HG02588 (cell line): ENCODE results near the gene PIM1.
A peak's percentile ranks its signal among the peaks of the same experiment; 100 is the strongest.
"Not testable (repeated sequence)": the region's sequence is repeated elsewhere in the genome, so short reads cannot be mapped to it uniquely, and the experiment has no call there.

Source experiments
- ATAC-seq: cut with Tn5 transposase; IDR thresholded peaks from one replicate; pipeline ENCODE4 v1.9.1; 2021; ENCODE audit warnings: mild to moderate bottlenecking, moderate library complexity; ENCODE audit not compliant: unreplicated experiment

PIM1 gene

GRCh38 chr6:37169496-37170272 is at the start of gene PIM1:
Gene PIM1 (plus strand): TSS chr6:37170152. CDS start chr6:37170576, 424 bp downstream.
- peak; percentile 72 for ATAC-seq

GRCh38 chr6:37121556-37121955 is 48.4 kb upstream of the PIM1 start:
- no peak for ATAC-seq

GRCh38 chr6:37122861-37123260 is 47.1 kb upstream of the PIM1 start:
- ATAC-seq = no peak

GRCh38 chr6:37123957-37124729 is 45.8 kb upstream of the PIM1 start:
- ATAC-seq = no peak

GRCh38 chr6:37125774-37126492 is 44.0 kb upstream of the PIM1 start:
- ATAC-seq = no peak

GRCh38 chr6:37126493-37126958 is 43.4 kb upstream of the PIM1 start:
- ATAC-seq = no peak

- no peak for ATAC-seq
Measured at GRCh38 chr6:37126961-37127616, 42.9 kb upstream of the PIM1 start.

- ATAC-seq = no peak
Measured at GRCh38 chr6:37127961-37128862, 41.7 kb upstream of the PIM1 start.

- ATAC-seq = not testable (repeated sequence)
Measured at GRCh38 chr6:37128863-37129443, 41.0 kb upstream of the PIM1 start.

- ATAC-seq = no peak
Measured at GRCh38 chr6:37129566-37129965, 40.4 kb upstream of the PIM1 start.

GRCh38 chr6:37130704-37131103 is 39.2 kb upstream of the PIM1 start:
- no peak for ATAC-seq

GRCh38 chr6:37131104-37131959 is 38.6 kb upstream of the PIM1 start:
- no peak for ATAC-seq

GRCh38 chr6:37131960-37132253 is 38.0 kb upstream of the PIM1 start:
- no peak for ATAC-seq

GRCh38 chr6:37134036-37134395 is 35.9 kb upstream of the PIM1 start:
- no peak for ATAC-seq

- ATAC-seq = no peak
Measured at GRCh38 chr6:37134396-37135191, 35.4 kb upstream of the PIM1 start.

- no peak for ATAC-seq
Measured at GRCh38 chr6:37135835-37136694, 33.9 kb upstream of the PIM1 start.

GRCh38 chr6:37136821-37137200 is 33.1 kb upstream of the PIM1 start:
- no peak for ATAC-seq
